Neural cell (in vitro differentiated cells): ENCODE results near the gene ZIC4. TPM values are rescaled to one million over a fixed set of nuclear protein-coding genes. Genes with fewer than 3 reads are reported as not detected.
A peak's percentile ranks its signal among the peaks of the same experiment; 100 is the strongest.

ENCODE experiments used
- H2AFZ ChIP-seq: fragments of 200-600, 300-800 bp; sonication (generic), shearing (Covaris generic); 2 replicates; pipeline ENCODE4 v1.6.0; 2014; ENCODE audit warnings: low read depth, mild to moderate bottlenecking, antibody characterized with exemption, low read length, moderate library complexity
- H3F3A ChIP-seq: fragments of 200-600 bp; shearing (Covaris generic); 2 replicates; pipeline ENCODE4 v1.6.1; 2016; ENCODE audit warnings: mild to moderate bottlenecking, moderate library complexity, mixed read lengths, antibody characterized with exemption, low read length; ENCODE audit not compliant: insufficient read depth, poor library complexity, severe bottlenecking
- H3K27ac ChIP-seq: fragments of 200-600, 300-800 bp; sonication (generic), shearing (Covaris generic); 2 replicates; pipeline ENCODE4 v1.5.1; 2014; ENCODE audit warnings: mild to moderate bottlenecking, low read length, moderate library complexity
- H3K27me3 ChIP-seq: fragments of 300-800, 200-600 bp; sonication (generic), shearing (Covaris generic); 2 replicates; pipeline ENCODE4 v1.6.0; 2014; ENCODE audit warnings: mild to moderate bottlenecking, low read depth, low read length, moderate library complexity; ENCODE audit not compliant: insufficient read depth
- H3K36me3 ChIP-seq: fragments of 300-800, 200-600 bp; sonication (generic), shearing (Covaris generic); 2 replicates; pipeline ENCODE4 v1.5.1; 2014; ENCODE audit warnings: mild to moderate bottlenecking, antibody characterized with exemption, low read length, moderate library complexity; ENCODE audit not compliant: insufficient read depth
- H3K4me2 ChIP-seq: fragments of 300-800, 200-600 bp; sonication (generic), shearing (Covaris generic); 2 replicates; pipeline ENCODE4 v1.6.0; 2014; ENCODE audit warnings: mild to moderate bottlenecking, low read length
- H3K4me3 ChIP-seq: fragments of 300-800, 200-600 bp; sonication (generic), shearing (Covaris generic); 2 replicates; pipeline ENCODE4 v1.5.1; 2014; ENCODE audit warnings: mild to moderate bottlenecking, low read length, moderate library complexity
- H3K79me2 ChIP-seq: fragments of 200-600 bp; shearing (Covaris generic); replicated peaks from 2 replicates; pipeline ENCODE4 v1.6.0; 2014; ENCODE audit warnings: mild to moderate bottlenecking, low read length, moderate library complexity; ENCODE audit not compliant: insufficient read depth
- H3K9ac ChIP-seq: fragments of 300-800, 200-600 bp; sonication (generic), shearing (Covaris generic); 2 replicates; pipeline ENCODE4 v1.6.1; 2016; ENCODE audit warnings: mild to moderate bottlenecking, low read length, mixed read lengths
- H3K9me2 ChIP-seq: fragments of 200-600 bp; shearing (Covaris generic); 2 replicates; pipeline ENCODE4 v1.6.1; 2016; ENCODE audit warnings: mild to moderate bottlenecking, low read length, mixed read lengths; ENCODE audit not compliant: insufficient read depth
- H3K9me3 ChIP-seq: fragments of 200-600, 300-800 bp; sonication (generic), shearing (Covaris generic); 2 replicates; pipeline ENCODE4 v1.6.1; 2016; ENCODE audit warnings: mild to moderate bottlenecking, mixed run types, low read length, moderate library complexity, mixed read lengths
- H4K20me1 ChIP-seq: fragments of 200-600 bp; shearing (Covaris generic); 2 replicates; pipeline ENCODE4 v1.6.1; 2016; ENCODE audit warnings: mild to moderate bottlenecking, mixed run types; ENCODE audit not compliant: insufficient read depth
- CTCF ChIP-seq: fragments of 450-650 bp; IDR thresholded peaks from 2 replicates; pipeline ENCODE4 v1.5.1; 2014; ENCODE audit warnings: antibody characterized with exemption, mild to moderate bottlenecking, moderate library complexity; ENCODE audit not compliant: poor library complexity, severe bottlenecking
- EP300 ChIP-seq: fragments of 450-650 bp; conservative IDR thresholded peaks from 2 replicates; pipeline ENCODE4 v1.6.1; 2014; ENCODE audit warnings: antibody characterized with exemption, mild to moderate bottlenecking, moderate library complexity; ENCODE audit not compliant: poor library complexity, severe bottlenecking
- EZH2 ChIP-seq: fragments of 200-600, 300-800 bp; shearing (Covaris generic), sonication (generic); IDR thresholded peaks from 2 replicates; pipeline ENCODE4 v1.6.1; 2014; ENCODE audit warnings: antibody characterized with exemption, low read length, borderline replicate concordance, mild to moderate bottlenecking; ENCODE audit not compliant: insufficient read depth, poor library complexity, severe bottlenecking
- MXI1 ChIP-seq: fragments of 450-650 bp; conservative IDR thresholded peaks from 2 replicates; pipeline ENCODE4 v1.6.1; 2014; ENCODE audit warnings: antibody characterized with exemption, mild to moderate bottlenecking; ENCODE audit not compliant: poor library complexity, severe bottlenecking
- POLR2AphosphoS5 ChIP-seq: IDR thresholded peaks from 2 replicates; pipeline ENCODE4 v1.6.1; 2012
- RAD21 ChIP-seq: fragments of 450-650 bp; conservative IDR thresholded peaks from 2 replicates; pipeline ENCODE4 v1.6.1; 2014; ENCODE audit warnings: antibody characterized with exemption, mild to moderate bottlenecking, moderate library complexity
- REST ChIP-seq: IDR thresholded peaks from 2 replicates; pipeline ENCODE4 v1.6.1; 2012; ENCODE audit warnings: borderline replicate concordance
- SMC3 ChIP-seq: fragments of 450-650 bp; conservative IDR thresholded peaks from 2 replicates; pipeline ENCODE4 v1.6.1; 2014; ENCODE audit warnings: antibody characterized with exemption, mild to moderate bottlenecking, moderate library complexity; ENCODE audit not compliant: poor library complexity
- TAF1 ChIP-seq: IDR thresholded peaks from 2 replicates; pipeline ENCODE4 v1.6.1; 2012; ENCODE audit warnings: low read depth
- polyA plus RNA-seq: library from polyadenylated mRNA; depleted of rRNA; stranded (reverse); fragments of >200 nt; gene quantifications from 2 replicates; pipeline ENCODE4 v1.2.3, GENCODE V29; 2014

Gene ZIC4
- polyA plus RNA-seq, 1 donor from 2014 or later = 8.6 TPM

- no peaks in the 10 kb centered on the region for H3K36me3 ChIP-seq
- H3K79me2 ChIP-seq = peaks cover 94% of the 10 kb centered on the region
- peak overlapping the region; percentile 56 for H3K4me2 ChIP-seq
- TF ChIP-seq EZH2 = no peak
- no peak for TF ChIP-seq SMC3
- peak; percentile 54 for TF ChIP-seq CTCF
- TF ChIP-seq POLR2AphosphoS5 = peak; percentile 79
- TF ChIP-seq REST = peak; percentile 11
- peak; percentile 56 for TF ChIP-seq EP300
- no peak for TF ChIP-seq MXI1
- no peaks in the 10 kb centered on the region for H3F3A ChIP-seq
- H3K9me2 ChIP-seq = no peaks in the 10 kb centered on the region
- no peaks in the 10 kb centered on the region for H4K20me1 ChIP-seq
- peak overlapping the region; percentile 82 for H3K4me3 ChIP-seq
- H3K27ac ChIP-seq = peak overlapping the region; percentile 83
- H3K27me3 ChIP-seq = peaks cover 30% of the 10 kb centered on the region
- peak overlapping the region; percentile 88 for H3K9ac ChIP-seq
- no peak overlapping the region for H2AFZ ChIP-seq
- H3K9me3 ChIP-seq = no peaks in the 10 kb centered on the region
Observed at GRCh38 chr3:147397155-147397874, 9.0 kb downstream of the ZIC4 start.

- Histone ChIP-seq H3K9me2 (no peaks in the 10 kb centered on the region), H2AFZ (no peak overlapping the region), H3K79me2 (peaks cover 89% of the 10 kb centered on the region), H3K9me3 (no peaks in the 10 kb centered on the region), H3K9ac (peak overlapping the region; percentile 88), H3K27me3 (peaks cover 35% of the 10 kb centered on the region), H3K27ac (peak overlapping the region; percentile 83), H4K20me1 (no peaks in the 10 kb centered on the region), H3K4me2 (peak overlapping the region; percentile 54), H3F3A (no peaks in the 10 kb centered on the region), H3K4me3 (peak overlapping the region; percentile 82), H3K36me3 (no peaks in the 10 kb centered on the region)
- no peak for TF ChIP-seq EP300
- no peak for TF ChIP-seq REST
- TF ChIP-seq POLR2AphosphoS5 = no peak
- TF ChIP-seq SMC3 = no peak
- no peak for TF ChIP-seq MXI1
- no peak for TF ChIP-seq TAF1
- no peak for TF ChIP-seq CTCF
- no peak for TF ChIP-seq EZH2
- TF ChIP-seq RAD21 = no peak
Observed at GRCh38 chr3:147396712-147397046, 9.7 kb downstream of the ZIC4 start.
